ENCODE measurements around the gene SRGAP3.

GRCh38 chr3:8972639-8973038, 276.8 kb downstream of the SRGAP3 start:
- no peak for TF ChIP-seq CTCF (IDR thresholded peaks at IDR 0.05; ENCODE audit: low read depth, low read length)
- no peak for TF ChIP-seq EZH2phosphoT487 (IDR thresholded peaks at IDR 0.05; ENCODE audit: low read depth)

All from OCI-LY3 (cell line).